ENCODE results near the gene HSD11B2. TPM values are rescaled to one million over a fixed set of nuclear protein-coding genes. Genes with fewer than 3 reads are reported as not detected.

Gene HSD11B2
- total RNA-seq, 1 experiment from 2014 or later, result 0.77 TPM

GRCh38 chr16:67459066-67459860 lies 28.3 kb downstream of the HSD11B2 start:
- no peaks in the 10 kb centered on the region for H3K4me1 ChIP-seq (ENCODE audit: control insufficient read depth, insufficient read depth, low read length)
- ATAC-seq (0 out of 2 replicates have a peak, but pooled peaks have one; percentile 31), DNase-seq (ENCODE audit: low read depth, low spot score) (no peak)
- BruUV-seq (replicated peaks), result no TSS peak
- no peaks in the 10 kb centered on the region for H3K9me3 ChIP-seq (ENCODE audit: control insufficient read depth, insufficient read depth, low read depth, low read length)
- intact Hi-C loops (cut with micrococcal nuclease; ENCODE audit: unreplicated experiment), result no loop called here
- TF ChIP-seq TCF7L2 (IDR thresholded peaks at IDR 0.05; ENCODE audit: low read depth, low read length) (no peak), CTCF (IDR thresholded peaks at IDR 0.05) (no peak), SIN3A (IDR thresholded peaks at IDR 0.05; ENCODE audit: borderline replicate concordance, insufficient read depth, low read depth, low read length) (no peak), REST (IDR thresholded peaks at IDR 0.05; ENCODE audit: insufficient read depth in 1 of 2, low read depth in 2 of 2, low read length in 1 of 2) (no peak), POLR2AphosphoS5 (IDR thresholded peaks at IDR 0.05; ENCODE audit: low read depth, low read length) (no peak)
- CTCF ChIA-PET, result no interaction called here
- H3K4me3 ChIP-seq (ENCODE audit: low read depth in 2 of 2, low read length in 2 of 2), result no peak overlapping the region
- in situ Hi-C loops (cut with HindIII; ENCODE audit: low pct_unique_long_range_greater_than_20kb, low sequenced_read_pairs), result no loop called here
- H3K27me3 ChIP-seq (ENCODE audit: control insufficient read depth, insufficient read depth, low read length), result no peaks in the 10 kb centered on the region
- H3K27ac ChIP-seq (ENCODE audit: low read length), result no peak overlapping the region
- no peaks in the 10 kb centered on the region for H3K36me3 ChIP-seq (ENCODE audit: control insufficient read depth, insufficient read depth, low read length)
- POLR2A ChIA-PET, result no interaction called here

GRCh38 chr16:67459861-67460150 lies 28.9 kb downstream of the HSD11B2 start:
- H3K4me3 ChIP-seq (ENCODE audit: low read depth in 2 of 2, low read length in 2 of 2), result no peak overlapping the region
- POLR2A ChIA-PET, result no interaction called here

More at GRCh38 chr16:67459861-67460150, 28.9 kb downstream of the HSD11B2 start:
- intact Hi-C loops (cut with micrococcal nuclease; ENCODE audit: unreplicated experiment) (no loop called here), in situ Hi-C loops (cut with HindIII; ENCODE audit: low pct_unique_long_range_greater_than_20kb, low sequenced_read_pairs) (no loop called here)
- TF ChIP-seq SIN3A (IDR thresholded peaks at IDR 0.05; ENCODE audit: borderline replicate concordance, insufficient read depth, low read depth, low read length) (no peak), REST (IDR thresholded peaks at IDR 0.05; ENCODE audit: insufficient read depth in 1 of 2, low read depth in 2 of 2, low read length in 1 of 2) (no peak), POLR2AphosphoS5 (IDR thresholded peaks at IDR 0.05; ENCODE audit: low read depth, low read length) (no peak), CTCF (IDR thresholded peaks at IDR 0.05) (no peak), TCF7L2 (IDR thresholded peaks at IDR 0.05; ENCODE audit: low read depth, low read length) (no peak)
- H3K27me3 ChIP-seq (ENCODE audit: control insufficient read depth, insufficient read depth, low read length), result no peaks in the 10 kb centered on the region
- H3K36me3 ChIP-seq (ENCODE audit: control insufficient read depth, insufficient read depth, low read length), result no peaks in the 10 kb centered on the region
- no peak for ATAC-seq
- no peaks in the 10 kb centered on the region for H3K4me1 ChIP-seq (ENCODE audit: control insufficient read depth, insufficient read depth, low read length)
- no TSS peak for BruUV-seq (replicated peaks)
- no peak for DNase-seq (ENCODE audit: low read depth, low spot score)
- CTCF ChIA-PET, result no interaction called here
- no peaks in the 10 kb centered on the region for H3K9me3 ChIP-seq (ENCODE audit: control insufficient read depth, insufficient read depth, low read depth, low read length)
- no peak overlapping the region for H3K27ac ChIP-seq (ENCODE audit: low read length)
